Left ventricle myocardium inferior (tissue), 1 donor: ENCODE data around the gene SCNN1A. TPM values are rescaled to one million over a fixed set of nuclear protein-coding genes. Genes with fewer than 3 reads are reported as not detected.

Experiments
- DNase-seq: peaks from one replicate; pipeline ENCODE4 v3.0.0-alpha.2; 2020
- H3K27ac ChIP-seq: fragments of 200-600 bp; replicated peaks from 2 replicates; pipeline ENCODE4 v1.8.0; 2021
- H3K27me3 ChIP-seq: fragments of 200-600 bp; 2 replicates; pipeline ENCODE4 v1.8.0; 2021; ENCODE audit warnings: low read depth
- H3K36me3 ChIP-seq: fragments of 200-600 bp; 2 replicates; pipeline ENCODE4 v1.8.0; 2021
- H3K4me1 ChIP-seq: fragments of 200-600 bp; 2 replicates; pipeline ENCODE4 v1.8.0; 2021
- H3K4me3 ChIP-seq: fragments of 200-600 bp; 2 replicates; pipeline ENCODE4 v1.8.0; 2021; ENCODE audit warnings: mild to moderate bottlenecking, moderate library complexity
- H3K9me3 ChIP-seq: fragments of 200-600 bp; replicated peaks from 2 replicates; pipeline ENCODE4 v1.8.0; 2021
- CTCF ChIP-seq: fragments of 200-600 bp; IDR thresholded peaks from 2 replicates; pipeline ENCODE4 v1.8.0; 2021; ENCODE audit warnings: antibody characterized with exemption, mild to moderate bottlenecking, borderline replicate concordance
- intact Hi-C: fragments of 100-400 bp; cut with micrococcal nuclease; formaldehyde crosslinking; loops from one replicate; pipeline ENCODE4 v1.11.0; 2022
- total RNA-seq: library from RNA; stranded (reverse); fragmentation: NEBNext Ultra II Directional; extraction: Animal tissue kit (Norgen Biotek cat#: 25700); gene quantifications from one replicate; pipeline ENCODE4 v1.2.1, GENCODE V29; 2021
- donor health status: DM: no; HTN: yes; CAD: no; lungs with severe emphysema.

Gene SCNN1A
- total RNA-seq, 1 donor from 2014 or later: 0.22 TPM

- H3K4me1 ChIP-seq: peaks cover 5% of the 10 kb centered on the region
- H3K4me3 ChIP-seq: no peak overlapping the region
- intact Hi-C loops: no loop called here
- H3K36me3 ChIP-seq: no peaks in the 10 kb centered on the region
- TF ChIP-seq CTCF: no peak
- no peak overlapping the region for H3K27ac ChIP-seq
- H3K9me3 ChIP-seq: no peaks in the 10 kb centered on the region
- H3K27me3 ChIP-seq: peaks cover 4% of the 10 kb centered on the region
- DNase-seq: no peak
Observed at GRCh38 chr12:6418796-6419195, 43.4 kb upstream of the SCNN1A start.

GRCh38 chr12:6416596-6416995 is 41.2 kb upstream of the SCNN1A start:
- Histone ChIP-seq H3K9me3 (no peaks in the 10 kb centered on the region), H3K4me3 (no peak overlapping the region), H3K27me3 (no peaks in the 10 kb centered on the region), H3K4me1 (no peaks in the 10 kb centered on the region), H3K36me3 (no peaks in the 10 kb centered on the region), H3K27ac (no peak overlapping the region)
- TF ChIP-seq CTCF: no peak
- intact Hi-C loops: no loop called here
- no peak for DNase-seq

- Histone ChIP-seq H3K4me3 (no peak overlapping the region), H3K9me3 (no peaks in the 10 kb centered on the region), H3K27ac (no peak overlapping the region), H3K36me3 (no peaks in the 10 kb centered on the region), H3K4me1 (no peaks in the 10 kb centered on the region), H3K27me3 (no peaks in the 10 kb centered on the region)
- TF ChIP-seq CTCF: no peak
- no peak for DNase-seq
- intact Hi-C loops: no loop called here
Observed at GRCh38 chr12:6407236-6407954, 32.0 kb upstream of the SCNN1A start.

- H3K27ac ChIP-seq: no peak overlapping the region
- no peaks in the 10 kb centered on the region for H3K36me3 ChIP-seq
- no peak overlapping the region for H3K4me3 ChIP-seq
- no peak for DNase-seq
- H3K9me3 ChIP-seq: no peaks in the 10 kb centered on the region
- no peak for TF ChIP-seq CTCF
- H3K27me3 ChIP-seq: no peaks in the 10 kb centered on the region
- intact Hi-C loops: no loop called here
- no peaks in the 10 kb centered on the region for H3K4me1 ChIP-seq
Observed at GRCh38 chr12:6405963-6406362, 30.6 kb upstream of the SCNN1A start.

- no peaks in the 10 kb centered on the region for H3K27me3 ChIP-seq
- no peak for DNase-seq
- H3K4me3 ChIP-seq: no peak overlapping the region
- H3K27ac ChIP-seq: no peak overlapping the region
- intact Hi-C loops: no loop called here
- no peaks in the 10 kb centered on the region for H3K9me3 ChIP-seq
- H3K36me3 ChIP-seq: no peaks in the 10 kb centered on the region
- TF ChIP-seq CTCF: no peak
- H3K4me1 ChIP-seq: no peaks in the 10 kb centered on the region
Observed at GRCh38 chr12:6404390-6404789, 29.0 kb upstream of the SCNN1A start.
